ENCODE measurements around the gene PPFIBP1. TPM values are rescaled to one million over a fixed set of nuclear protein-coding genes. Genes with fewer than 3 reads are reported as not detected.

PPFIBP1 gene
- total and polyA plus RNA-seq, 12 donors = 9.6 to 123 (median 74.3) TPM

DNA sequence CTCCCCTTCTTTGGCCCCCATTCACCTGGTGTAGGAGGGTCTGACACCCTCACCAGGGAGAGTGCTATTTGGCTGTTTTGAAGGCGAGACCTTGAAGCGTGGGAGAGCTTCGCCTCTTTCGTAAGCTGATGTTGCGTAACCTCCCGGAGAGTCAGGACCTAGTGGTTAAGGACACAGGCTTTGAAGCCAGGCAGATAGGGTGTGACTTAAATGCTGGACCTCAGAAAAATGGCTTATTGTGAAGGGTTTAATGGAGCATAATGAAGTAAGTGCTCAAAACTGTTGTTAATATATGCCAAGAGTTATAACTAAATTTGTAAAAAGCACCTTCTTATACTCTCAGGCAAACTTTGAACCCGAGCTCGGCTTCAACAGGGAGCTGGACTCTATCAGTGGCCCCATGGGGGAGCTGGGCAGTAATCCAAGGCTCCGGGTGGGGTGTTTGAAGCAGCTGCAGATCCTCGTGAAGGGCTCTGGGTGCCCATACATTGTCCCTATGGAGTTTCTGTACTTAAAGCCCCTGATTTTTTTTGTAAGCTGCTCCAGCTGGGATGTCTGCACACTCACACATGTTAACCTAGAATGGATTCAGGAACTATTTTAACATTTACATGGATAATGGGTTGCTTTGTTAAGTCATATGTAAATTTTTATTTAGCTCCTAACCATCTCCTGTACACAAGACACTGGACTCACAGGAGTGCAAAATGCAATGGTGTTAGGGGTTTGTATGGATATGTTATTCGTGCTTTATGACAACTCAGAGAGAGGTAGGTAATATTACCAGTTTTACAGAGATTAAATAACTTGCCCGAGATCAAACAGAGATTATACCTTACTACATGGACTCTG lies 26.0 kb downstream of the PPFIBP1 start:
- TF ChIP-seq, protein P1, sequence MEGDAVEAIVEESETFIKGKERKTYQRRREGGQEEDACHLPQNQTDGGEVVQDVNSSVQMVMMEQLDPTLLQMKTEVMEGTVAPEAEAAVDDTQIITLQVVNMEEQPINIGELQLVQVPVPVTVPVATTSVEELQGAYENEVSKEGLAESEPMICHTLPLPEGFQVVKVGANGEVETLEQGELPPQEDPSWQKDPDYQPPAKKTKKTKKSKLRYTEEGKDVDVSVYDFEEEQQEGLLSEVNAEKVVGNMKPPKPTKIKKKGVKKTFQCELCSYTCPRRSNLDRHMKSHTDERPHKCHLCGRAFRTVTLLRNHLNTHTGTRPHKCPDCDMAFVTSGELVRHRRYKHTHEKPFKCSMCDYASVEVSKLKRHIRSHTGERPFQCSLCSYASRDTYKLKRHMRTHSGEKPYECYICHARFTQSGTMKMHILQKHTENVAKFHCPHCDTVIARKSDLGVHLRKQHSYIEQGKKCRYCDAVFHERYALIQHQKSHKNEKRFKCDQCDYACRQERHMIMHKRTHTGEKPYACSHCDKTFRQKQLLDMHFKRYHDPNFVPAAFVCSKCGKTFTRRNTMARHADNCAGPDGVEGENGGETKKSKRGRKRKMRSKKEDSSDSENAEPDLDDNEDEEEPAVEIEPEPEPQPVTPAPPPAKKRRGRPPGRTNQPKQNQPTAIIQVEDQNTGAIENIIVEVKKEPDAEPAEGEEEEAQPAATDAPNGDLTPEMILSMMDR (IDR thresholded peaks at IDR 0.05) = no peak
- peak in 1 of 2 donors; percentile 37 for TF ChIP-seq POLR2A (IDR thresholded peaks at IDR 0.05)
- H3K4me3 ChIP-seq = peak overlapping the region in 1 of 4 donors; percentile 25
- DNase-seq = peak; percentile 90 to 97 (median 95)
- H3K4me1 ChIP-seq (replicated peaks in 1 of 2) = peaks cover 47 to 68% of the 10 kb centered on the region in 2 donors
- no peaks in the 10 kb centered on the region for H3K36me3 ChIP-seq (replicated peaks in 1 of 2)
- intact Hi-C loops (cut with DNase I) = loop anchor here in 1 of 2 donors (10.0 kb wide), 1 partner anchor 75 kb away; no protein-coding TSS in a partner anchor
- H3K27me3 ChIP-seq = no peaks in the 10 kb centered on the region
- 12 to 28% (median 17%) methylated on average over 10 to 12 of the region's 12 CpGs for WGBS, 4 donors
- H3K9me3 ChIP-seq (replicated peaks in 1 of 3) = no peaks in the 10 kb centered on the region
- peak overlapping the region; percentile 52 to 89 (median 75) for H3K27ac ChIP-seq

DNA sequence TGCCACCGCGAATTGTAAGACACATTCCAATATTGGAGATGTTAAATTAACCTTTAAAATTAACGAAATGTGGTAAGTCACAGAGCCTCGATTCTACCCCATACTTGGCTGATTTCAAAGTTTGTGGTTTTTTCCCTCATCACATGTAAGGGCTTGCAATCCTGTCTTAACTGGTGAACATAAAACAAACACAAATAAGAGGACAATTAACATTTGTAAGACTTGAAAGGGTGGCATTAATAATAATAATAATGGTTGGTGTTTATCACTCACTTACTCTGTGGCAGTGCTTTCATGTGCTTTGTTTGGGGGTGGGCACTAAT lies 26.6 kb downstream of the PPFIBP1 start:
- H3K4me1 ChIP-seq (replicated peaks in 1 of 2) = peaks cover 53 to 73% of the 10 kb centered on the region in 2 donors
- H3K9me3 ChIP-seq (replicated peaks in 1 of 3) = no peaks in the 10 kb centered on the region
- TF ChIP-seq, protein P1 (IDR thresholded peaks at IDR 0.05) = no peak
- TF ChIP-seq POLR2A (IDR thresholded peaks at IDR 0.05) = no peak
- DNase-seq = no peak
- intact Hi-C loops (cut with DNase I) = loop anchor here in 1 of 2 donors (10.0 kb wide), 1 partner anchor 74 kb away; no protein-coding TSS in a partner anchor
- H3K36me3 ChIP-seq (replicated peaks in 1 of 2) = no peaks in the 10 kb centered on the region
- H3K27ac ChIP-seq = peak overlapping the region in 4 of 5 donors; percentile 42 to 89 (median 64)
- H3K4me3 ChIP-seq = no peak overlapping the region
- no peaks in the 10 kb centered on the region for H3K27me3 ChIP-seq
- WGBS, 4 donors = 68 to 83% (median 76%) methylated on average over 4 of the region's 4 CpGs

DNA sequence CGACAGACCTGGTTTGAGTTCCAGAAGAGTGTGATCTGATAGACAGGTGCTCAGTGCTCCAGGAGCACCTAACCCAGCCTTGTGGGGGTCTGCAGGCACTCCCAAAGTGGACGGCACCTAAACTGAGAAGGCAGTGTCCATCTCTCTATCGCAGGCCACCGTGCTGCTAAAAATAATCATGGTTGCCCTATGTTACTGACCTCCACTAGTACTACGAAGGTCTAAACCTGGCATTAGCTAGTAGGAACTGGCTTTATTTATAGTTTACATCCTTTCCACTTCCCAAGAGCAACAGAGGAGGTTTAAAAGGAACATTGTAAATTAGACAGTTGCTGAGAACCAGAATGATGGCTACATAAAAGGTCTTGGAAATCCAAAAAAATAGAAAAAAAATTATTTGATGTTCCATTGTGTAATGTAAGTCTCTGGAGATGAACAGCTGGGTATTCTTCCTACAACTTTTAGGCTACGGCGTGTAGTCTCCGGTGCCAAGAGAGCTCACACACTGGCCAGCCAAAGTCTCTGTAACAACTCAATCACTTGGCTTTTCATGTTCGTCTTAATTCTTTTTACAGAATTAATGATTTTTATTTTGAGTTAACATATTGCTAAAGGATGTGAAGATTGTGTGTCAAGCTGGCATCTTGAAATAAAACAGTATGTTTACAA lies 27.3 kb downstream of the PPFIBP1 start:
- Histone ChIP-seq H3K4me1 (replicated peaks in 1 of 2) (peaks cover 60 to 80% of the 10 kb centered on the region in 2 donors), H3K4me3 (no peak overlapping the region), H3K27me3 (no peaks in the 10 kb centered on the region), H3K36me3 (replicated peaks in 1 of 2) (no peaks in the 10 kb centered on the region), H3K27ac (peak overlapping the region in 2 of 5 donors; percentile 42 to 79), H3K9me3 (replicated peaks in 1 of 3) (no peaks in the 10 kb centered on the region)
- TF ChIP-seq, protein P1 (IDR thresholded peaks at IDR 0.05) = no peak
- no peak for TF ChIP-seq POLR2A (IDR thresholded peaks at IDR 0.05)
- intact Hi-C loops (cut with DNase I) = loop anchor here in 1 of 2 donors (10.0 kb wide), 1 partner anchor 73 kb away; no protein-coding TSS in a partner anchor
- no peak for DNase-seq
- WGBS, 4 donors = 50 to 60% (median 53%) methylated on average over 8 to 9 of the region's 9 CpGs

DNA sequence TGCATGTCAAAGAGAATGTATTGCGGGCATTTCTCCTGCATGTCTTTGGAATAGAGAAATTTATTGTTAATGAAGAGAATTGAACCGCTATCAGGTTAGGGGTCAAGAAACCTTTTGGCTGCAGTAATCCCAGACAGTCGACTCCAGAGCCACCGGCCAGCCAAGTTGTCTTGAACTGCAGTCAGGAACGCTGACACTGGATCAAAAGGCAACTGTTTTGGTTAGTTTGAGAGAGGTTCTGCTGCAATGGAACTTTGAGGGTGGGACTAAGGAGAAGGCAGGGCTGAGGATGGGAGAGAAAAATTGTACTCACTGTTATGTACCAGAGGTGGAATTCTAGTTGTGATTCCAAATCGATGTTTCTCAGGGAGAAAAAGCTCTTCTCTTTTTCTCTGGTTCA lies 28.2 kb downstream of the PPFIBP1 start:
- 68 to 72% (median 71%) methylated on average over 6 of the region's 6 CpGs for WGBS, 4 donors
- peaks cover 60 to 86% of the 10 kb centered on the region in 2 donors for H3K4me1 ChIP-seq (replicated peaks in 1 of 2)

More for the DNA sequence above, 28.2 kb downstream of the PPFIBP1 start:
- Histone ChIP-seq H3K27ac (peak overlapping the region in 2 of 5 donors; percentile 41 to 79), H3K36me3 (replicated peaks in 1 of 2) (no peaks in the 10 kb centered on the region), H3K27me3 (no peaks in the 10 kb centered on the region), H3K4me3 (no peak overlapping the region), H3K9me3 (replicated peaks in 1 of 3) (no peaks in the 10 kb centered on the region)
- no peak for DNase-seq
- intact Hi-C loops (cut with DNase I) = loop anchor here in 1 of 2 donors (10.0 kb wide), 1 partner anchor 73 kb away; no protein-coding TSS in a partner anchor
- TF ChIP-seq, protein P1 (IDR thresholded peaks at IDR 0.05) = no peak
- TF ChIP-seq POLR2A (IDR thresholded peaks at IDR 0.05) = no peak
